Osteoblast (primary cell): Measurements from ENCODE around the gene BIRC7. TPM values are rescaled to one million over a fixed set of nuclear protein-coding genes. Genes with fewer than 3 reads are reported as not detected.
A peak's percentile ranks its signal among the peaks of the same experiment; 100 is the strongest.

ENCODE experiments used
- DNase-seq: peaks from one replicate; pipeline ENCODE4 v3.0.0; 2011; ENCODE audit warnings: low spot score, mixed read lengths; ENCODE audit not compliant: insufficient read length; ENCODE audit errors: missing footprints
- H2AFZ ChIP-seq: 2 replicates; pipeline ENCODE4 v1.6.0; 2011; ENCODE audit warnings: mild to moderate bottlenecking, low read length
- H3K27ac ChIP-seq: 2 replicates; pipeline ENCODE4 v1.5.1; 2011; ENCODE audit warnings: mild to moderate bottlenecking, low read depth, low read length, moderate library complexity
- H3K27me3 ChIP-seq: 2 replicates; pipeline ENCODE4 v1.6.0; 2012; ENCODE audit warnings: mild to moderate bottlenecking, control low read depth, inconsistent platforms, low read length, moderate library complexity; ENCODE audit not compliant: insufficient read depth
- H3K36me3 ChIP-seq: 2 replicates; pipeline ENCODE4 v1.5.1; 2011; ENCODE audit warnings: mild to moderate bottlenecking, low read length, control low read depth, moderate library complexity; ENCODE audit not compliant: insufficient read depth
- H3K4me1 ChIP-seq: 2 replicates; pipeline ENCODE4 v1.5.1; 2011; ENCODE audit warnings: mild to moderate bottlenecking, low read length, control low read depth, moderate library complexity; ENCODE audit not compliant: insufficient read depth
- H3K4me2 ChIP-seq: 2 replicates; pipeline ENCODE4 v1.6.0; 2011; ENCODE audit warnings: mild to moderate bottlenecking, low read length; ENCODE audit not compliant: insufficient read depth
- H3K4me3 ChIP-seq: fragments of 200-600 bp; sonication (generic); 3 replicates; pipeline ENCODE4 v1.5.1; 2012; ENCODE audit warnings: mild to moderate bottlenecking, low read length, inconsistent platforms; ENCODE audit not compliant: insufficient read depth
- H3K79me2 ChIP-seq: 2 replicates; pipeline ENCODE4 v1.6.0; 2012; ENCODE audit warnings: mild to moderate bottlenecking, low read length, control low read depth, inconsistent platforms; ENCODE audit not compliant: insufficient read depth
- H3K9me3 ChIP-seq: 2 replicates; pipeline ENCODE4 v1.5.1; 2011; ENCODE audit warnings: low read depth, low read length, control low read depth
- H4K20me1 ChIP-seq: 2 replicates; pipeline ENCODE4 v1.6.0; 2012; ENCODE audit warnings: mild to moderate bottlenecking, low read length, control low read depth; ENCODE audit not compliant: insufficient read depth
- CTCF ChIP-seq: IDR thresholded peaks from 2 replicates; pipeline ENCODE4 v1.5.1; 2011; ENCODE audit warnings: mild to moderate bottlenecking, low read depth, low read length, moderate library complexity; ENCODE audit errors: extremely low read depth
- total RNA-seq: library from RNA; depleted of rRNA; stranded (reverse); fragments of >200 nt; gene quantifications from 2 replicates; pipeline ENCODE4 v1.2.3, GENCODE V29; 2012

The BIRC7 gene
- total RNA-seq, 1 donor = under 0.01 TPM

GRCh38 chr20:63202021-63202420 lies 33.7 kb upstream of the BIRC7 start:
- H2AFZ ChIP-seq = no peak overlapping the region
- no peaks in the 10 kb centered on the region for H3K9me3 ChIP-seq
- H3K36me3 ChIP-seq = peaks cover 51% of the 10 kb centered on the region
- no peaks in the 10 kb centered on the region for H3K27me3 ChIP-seq
- H3K4me2 ChIP-seq = no peak overlapping the region
- no peak for TF ChIP-seq CTCF
- peak; percentile 66 for DNase-seq
- H3K79me2 ChIP-seq = peaks cover 99% of the 10 kb centered on the region
- H4K20me1 ChIP-seq = peaks cover 89% of the 10 kb centered on the region
- H3K27ac ChIP-seq = no peak overlapping the region
- H3K4me3 ChIP-seq = no peak overlapping the region
- H3K4me1 ChIP-seq = peaks cover 4% of the 10 kb centered on the region

- peaks cover 4% of the 10 kb centered on the region for H3K4me1 ChIP-seq
- no peak for TF ChIP-seq CTCF
- no peaks in the 10 kb centered on the region for H3K27me3 ChIP-seq
- no peak overlapping the region for H3K4me3 ChIP-seq
- no peaks in the 10 kb centered on the region for H3K9me3 ChIP-seq
- peaks cover 86% of the 10 kb centered on the region for H4K20me1 ChIP-seq
- peaks cover 97% of the 10 kb centered on the region for H3K79me2 ChIP-seq
- H3K36me3 ChIP-seq = peaks cover 59% of the 10 kb centered on the region
- H3K27ac ChIP-seq = no peak overlapping the region
- no peak overlapping the region for H3K4me2 ChIP-seq
- DNase-seq = peak; percentile 11
- H2AFZ ChIP-seq = no peak overlapping the region
Measured at GRCh38 chr20:63202811-63203526, 32.7 kb upstream of the BIRC7 start.

GRCh38 chr20:63204362-63204761 lies 31.3 kb upstream of the BIRC7 start:
- Histone ChIP-seq H3K9me3 (no peaks in the 10 kb centered on the region), H3K4me1 (peaks cover 4% of the 10 kb centered on the region), H4K20me1 (peaks cover 84% of the 10 kb centered on the region), H3K79me2 (peaks cover 95% of the 10 kb centered on the region), H3K4me2 (no peak overlapping the region), H3K4me3 (no peak overlapping the region), H3K27me3 (no peaks in the 10 kb centered on the region), H2AFZ (no peak overlapping the region), H3K36me3 (peaks cover 71% of the 10 kb centered on the region), H3K27ac (no peak overlapping the region)
- DNase-seq = peak; percentile 22
- no peak for TF ChIP-seq CTCF

- Histone ChIP-seq H3K4me3 (no peak overlapping the region), H3K9me3 (no peaks in the 10 kb centered on the region), H3K4me1 (peaks cover 4% of the 10 kb centered on the region), H3K79me2 (peaks cover 95% of the 10 kb centered on the region), H3K27ac (no peak overlapping the region), H4K20me1 (peaks cover 84% of the 10 kb centered on the region), H3K4me2 (no peak overlapping the region), H3K36me3 (peaks cover 77% of the 10 kb centered on the region), H2AFZ (no peak overlapping the region), H3K27me3 (no peaks in the 10 kb centered on the region)
- peak; percentile 46 for DNase-seq
- TF ChIP-seq CTCF = no peak
Measured at GRCh38 chr20:63205896-63206295, 29.8 kb upstream of the BIRC7 start.
